ENCODE measurements around the gene ARHGEF7. TPM values are rescaled to one million over a fixed set of nuclear protein-coding genes. Genes with fewer than 3 reads are reported as not detected.

Gene ARHGEF7
- total RNA-seq, 1 experiment from 2014 or later: 46.2 TPM

GRCh38 chr13:111256458-111256857, 141.3 kb downstream of the ARHGEF7 start:
- ChIA-PET RAD21 (ENCODE audit: low non-redundant PET in 1 of 2, low total read pairs in 2 of 2, uncharacterized antibody in 2 of 2, unreplicated experiment in 2 of 2) (no interaction called here), POLR2A (no interaction called here), CTCF (no interaction called here)
- intact Hi-C loops (cut with micrococcal nuclease): loop anchor here (10.0 kb wide), 1 partner anchor 58 kb away; no protein-coding TSS in a partner anchor
- H3K9me3 ChIP-seq (ENCODE audit: control insufficient read depth in 1 of 2, insufficient read depth in 1 of 2, low read depth in 1 of 2, low read length in 2 of 2): no peaks in the 10 kb centered on the region
- no peak overlapping the region for H3K4me2 ChIP-seq (ENCODE audit: low read length)
- no peaks in the 10 kb centered on the region for H3K9me2 ChIP-seq (ENCODE audit: insufficient read depth)
- no TSS peak for BruUV-seq (replicated peaks)
- no peak for TF ChIP-seq ZBTB33 (IDR thresholded peaks at IDR 0.05; ENCODE audit: extremely low read depth, insufficient replicate concordance, low read length)
- no peak for TF ChIP-seq SP1 (IDR thresholded peaks at IDR 0.05; ENCODE audit: low read depth)
- no peak for TF ChIP-seq RAD21 (IDR thresholded peaks at IDR 0.05; ENCODE audit: low read depth)
- no peak for TF ChIP-seq ZFX (IDR thresholded peaks at IDR 0.05)
- peaks cover 0 to 10% of the 10 kb centered on the region in 2 experiments; a peak in 1 of 4 replicates for H3K36me3 ChIP-seq (ENCODE audit: control insufficient read depth in 1 of 2, insufficient read depth in 2 of 2, low read length in 2 of 2)
- DNase-seq (ENCODE audit: low read depth, low spot score) (no peak), ATAC-seq (no peak)
- no peaks in the 10 kb centered on the region for H3K27me3 ChIP-seq (ENCODE audit: insufficient read depth, low read length)
- no peak overlapping the region for H3K4me3 ChIP-seq (replicated peaks in 1 of 2; ENCODE audit: low read depth in 1 of 2, low read length in 2 of 2)
- H2AFZ ChIP-seq (ENCODE audit: low read depth, low read length, poor library complexity, severe bottlenecking): no peak overlapping the region
- H3K9ac ChIP-seq (ENCODE audit: low read length): no peak overlapping the region
- H3K4me1 ChIP-seq (ENCODE audit: control insufficient read depth in 1 of 2, insufficient read depth in 2 of 2, low read length in 2 of 2): no peaks in the 10 kb centered on the region
- H3K79me2 ChIP-seq (ENCODE audit: insufficient read depth, low read length): peaks cover 12% of the 10 kb centered on the region; the same call in 1 of the 2 replicates
- H3K27ac ChIP-seq (ENCODE audit: low read depth, low read length): no peak overlapping the region
- H4K20me1 ChIP-seq (ENCODE audit: insufficient read depth): no peaks in the 10 kb centered on the region

- no TSS peak for BruUV-seq (replicated peaks)
- ATAC-seq (no peak), DNase-seq (ENCODE audit: low read depth, low spot score) (no peak)
- H3K9me3 ChIP-seq (ENCODE audit: control insufficient read depth in 1 of 2, insufficient read depth in 1 of 2, low read depth in 1 of 2, low read length in 2 of 2): no peaks in the 10 kb centered on the region
- H3K4me1 ChIP-seq (ENCODE audit: control insufficient read depth in 1 of 2, insufficient read depth in 2 of 2, low read length in 2 of 2): no peaks in the 10 kb centered on the region
- no peak overlapping the region for H3K27ac ChIP-seq (ENCODE audit: low read depth, low read length)
- ChIA-PET RAD21 (ENCODE audit: low non-redundant PET in 1 of 2, low total read pairs in 2 of 2, uncharacterized antibody in 2 of 2, unreplicated experiment in 2 of 2) (no interaction called here), POLR2A (no interaction called here), CTCF (no interaction called here)
- no peak overlapping the region for H3K4me3 ChIP-seq (replicated peaks in 1 of 2; ENCODE audit: low read depth in 1 of 2, low read length in 2 of 2)
- H4K20me1 ChIP-seq (ENCODE audit: insufficient read depth): no peaks in the 10 kb centered on the region
- no peak overlapping the region for H3K9ac ChIP-seq (ENCODE audit: low read length)
- H3K4me2 ChIP-seq (ENCODE audit: low read length): no peak overlapping the region
- peaks cover 13% of the 10 kb centered on the region; the same call in 1 of the 2 replicates for H3K79me2 ChIP-seq (ENCODE audit: insufficient read depth, low read length)
- no peaks in the 10 kb centered on the region for H3K27me3 ChIP-seq (ENCODE audit: insufficient read depth, low read length)
- H3K9me2 ChIP-seq (ENCODE audit: insufficient read depth): no peaks in the 10 kb centered on the region
- H3K36me3 ChIP-seq (ENCODE audit: control insufficient read depth in 1 of 2, insufficient read depth in 2 of 2, low read length in 2 of 2): peaks cover 0 to 10% of the 10 kb centered on the region in 2 experiments; a peak in 1 of 4 replicates
- H2AFZ ChIP-seq (ENCODE audit: low read depth, low read length, poor library complexity, severe bottlenecking): no peak overlapping the region
- intact Hi-C loops (cut with micrococcal nuclease): loop anchor here (10.0 kb wide), 1 partner anchor 58 kb away; no protein-coding TSS in a partner anchor
- TF ChIP-seq CBX3 (IDR thresholded peaks at IDR 0.05; ENCODE audit: low read depth) (no peak), ATF3 (IDR thresholded peaks at IDR 0.05) (no peak), ZBTB33 (IDR thresholded peaks at IDR 0.05; ENCODE audit: extremely low read depth, insufficient replicate concordance, low read length) (no peak), ZFX (IDR thresholded peaks at IDR 0.05) (no peak), TCF7L2 (IDR thresholded peaks at IDR 0.05; ENCODE audit: borderline replicate concordance, extremely low read depth, insufficient read depth, insufficient read length) (no peak), EGR1 (IDR thresholded peaks at IDR 0.05; ENCODE audit: low read depth) (no peak), ZNF274 (IDR thresholded peaks at IDR 0.05; ENCODE audit: low read depth, low read length) (no peak), RAD21 (IDR thresholded peaks at IDR 0.05; ENCODE audit: low read depth) (no peak), MAX (IDR thresholded peaks at IDR 0.05) (no peak), EZH2 (IDR thresholded peaks at IDR 0.05) (no peak), JUND (IDR thresholded peaks at IDR 0.05) (no peak), YY1 (IDR thresholded peaks at IDR 0.05; ENCODE audit: extremely low read depth, insufficient replicate concordance, low read depth, low read length) (no peak), ELF1 (IDR thresholded peaks at IDR 0.05; ENCODE audit: borderline replicate concordance, low read depth) (no peak), EZH2phosphoT487 (IDR thresholded peaks at IDR 0.05; ENCODE audit: borderline replicate concordance) (no peak)
Measured at GRCh38 chr13:111256946-111257345, 141.8 kb downstream of the ARHGEF7 start.
